CD4-positive, alpha-beta T cell treated with Interleukin-17A for 4 hours (primary cell): ENCODE results near the gene HOXB3.

ENCODE experiments used
- DNase-seq: peaks from one replicate; pipeline ENCODE4 v3.0.0-alpha.2; 2020; ENCODE audit warnings: mixed read lengths

Gene HOXB3

GRCh38 chr17:48596735-48597527 lies 6.9 kb upstream of the HOXB3 start:
- DNase-seq, result no peak

GRCh38 chr17:48596000-48596734 lies 6.1 kb upstream of the HOXB3 start:
- DNase-seq, result peak; percentile 41

- DNase-seq, result no peak
Measured at GRCh38 chr17:48595278-48595999, 5.4 kb upstream of the HOXB3 start.

- DNase-seq, result no peak
Measured at GRCh38 chr17:48594538-48595277, 4.7 kb upstream of the HOXB3 start.

- peak; percentile 87 for DNase-seq
Measured at GRCh38 chr17:48593840-48594537, 3.9 kb upstream of the HOXB3 start.

- DNase-seq, result peak; percentile 49
Measured at GRCh38 chr17:48593126-48593829, 3.2 kb upstream of the HOXB3 start, which contains the start of gene HOXB5. Gene HOXB5 (minus strand): TSS chr17:48593779. CDS start chr17:48593682, 97 bp downstream.

GRCh38 chr17:48592577-48592976 lies 2.5 kb upstream of the HOXB3 start:
- DNase-seq, result peak; percentile 37

GRCh38 chr17:48592057-48592514 lies 2.0 kb upstream of the HOXB3 start:
- DNase-seq, result no peak

GRCh38 chr17:48591255-48592056 lies 1.4 kb upstream of the HOXB3 start:
- DNase-seq, result no peak

- DNase-seq, result no peak
Measured at GRCh38 chr17:48590607-48591161, 643 bp upstream of the HOXB3 start.

- no peak for DNase-seq
Measured at GRCh38 chr17:48589060-48589830, 796 bp downstream of the HOXB3 start.

GRCh38 chr17:48588528-48588927 lies 1.5 kb downstream of the HOXB3 start:
- no peak for DNase-seq

- no peak for DNase-seq
Measured at GRCh38 chr17:48588074-48588415, 2.0 kb downstream of the HOXB3 start.

- no peak for DNase-seq
Measured at GRCh38 chr17:48587276-48588073, 2.6 kb downstream of the HOXB3 start.

- peak; percentile 59 for DNase-seq
Measured at GRCh38 chr17:48586355-48587258, 3.4 kb downstream of the HOXB3 start.

GRCh38 chr17:48584223-48584741 lies 5.8 kb downstream of the HOXB3 start:
- no peak for DNase-seq

- no peak for DNase-seq
Measured at GRCh38 chr17:48583708-48584222, 6.3 kb downstream of the HOXB3 start.
